Calu3 (cell line): ENCODE results near the gene PCSK7. TPM values are rescaled to one million over a fixed set of nuclear protein-coding genes. Genes with fewer than 3 reads are reported as not detected.
"Not testable (repeated sequence)": the region's sequence is repeated elsewhere in the genome, so short reads cannot be mapped to it uniquely, and the experiment has no call there.

ENCODE experiments used
- BruUV-seq: library from RNA; stranded (reverse); fragments of 400-500 nt; replicated peaks from 2 replicates; lab custom pipeline; 2021; lab: Mats Ljungman, UMichigan
- CTCF ChIA-PET: fragments of 300-600 bp; sonication (Branson Sonifier 250); formaldehyde crosslinking; loops from one replicate; lab custom pipeline; 2022; ENCODE audit warnings: antibody characterized with exemption; lab: Charles Lee
- DNase-seq: peaks from one replicate; pipeline ENCODE4 v3.0.0; 2022
- H3K27ac Mint-ChIP-seq: one replicate; pipeline ENCODE4 v1.8.0; 2022; ENCODE audit warnings: mixed read lengths; ENCODE audit not compliant: unreplicated experiment
- H3K27me3 Mint-ChIP-seq: one replicate; pipeline ENCODE4 v1.8.0; 2022; ENCODE audit warnings: mixed read lengths; ENCODE audit not compliant: unreplicated experiment
- H3K36me3 Mint-ChIP-seq: one replicate; pipeline ENCODE4 v1.8.0; 2022; ENCODE audit warnings: mild to moderate bottlenecking, moderate library complexity, mixed read lengths; ENCODE audit not compliant: insufficient read depth, unreplicated experiment
- H3K4me1 Mint-ChIP-seq: one replicate; pipeline ENCODE4 v1.8.0; 2022; ENCODE audit warnings: mild to moderate bottlenecking, low read depth, mixed read lengths; ENCODE audit not compliant: unreplicated experiment
- H3K4me3 Mint-ChIP-seq: one replicate; pipeline ENCODE4 v1.8.0; 2022; ENCODE audit warnings: mild to moderate bottlenecking, low read depth, moderate library complexity, mixed read lengths; ENCODE audit not compliant: unreplicated experiment
- H3K9me3 Mint-ChIP-seq: one replicate; pipeline ENCODE4 v1.8.0; 2022; ENCODE audit warnings: low read depth, mixed read lengths; ENCODE audit not compliant: unreplicated experiment
- CTCF ChIP-seq: fragments of 200-600 bp; IDR thresholded peaks from one replicate; pipeline ENCODE4 v1.8.0; 2022; ENCODE audit warnings: antibody characterized with exemption; ENCODE audit not compliant: unreplicated experiment
- intact Hi-C: fragments of 100-400 bp; cut with micrococcal nuclease; formaldehyde crosslinking; loops from one replicate; pipeline ENCODE4 v1.10.0; 2022; ENCODE audit not compliant: unreplicated experiment
- total RNA-seq: library from RNA; stranded (reverse); gene quantifications from 2 replicates; pipeline ENCODE4 v1.2.3, GENCODE V29; 2022

PCSK7 gene
- total RNA-seq, 1 experiment from 2014 or later: 44.3 TPM

- Mint-ChIP-seq H3K4me1 (no peaks in the 10 kb centered on the region), H3K4me3 (no peak overlapping the region), H3K9me3 (no peaks in the 10 kb centered on the region)
These were observed 41.8 kb upstream of the PCSK7 start for GRCh38 chr11:117273550-117274289.

GRCh38 chr11:117272175-117272574 lies 40.3 kb upstream of the PCSK7 start:
- H3K4me3 Mint-ChIP-seq, H3K4me1 Mint-ChIP-seq, BruUV-seq, CTCF ChIA-PET, DNase-seq, H3K27me3 Mint-ChIP-seq, H3K36me3 Mint-ChIP-seq, H3K9me3 Mint-ChIP-seq, H3K27ac Mint-ChIP-seq, intact Hi-C loops: not testable (repeated sequence)

More at GRCh38 chr11:117273550-117274289, 41.8 kb upstream of the PCSK7 start:
- no peak overlapping the region for H3K27ac Mint-ChIP-seq
- BruUV-seq: no TSS peak
- no peaks in the 10 kb centered on the region for H3K27me3 Mint-ChIP-seq
- no peak for DNase-seq
- intact Hi-C loops: no loop called here
- TF ChIP-seq CTCF: no peak
- H3K36me3 Mint-ChIP-seq: peaks cover 8% of the 10 kb centered on the region
- CTCF ChIA-PET: no interaction called here

GRCh38 chr11:117271208-117271607 lies 39.3 kb upstream of the PCSK7 start:
- Mint-ChIP-seq H3K27ac (no peak overlapping the region), H3K4me3 (no peak overlapping the region), H3K36me3 (peaks cover 14% of the 10 kb centered on the region), H3K9me3 (no peaks in the 10 kb centered on the region), H3K27me3 (no peaks in the 10 kb centered on the region), H3K4me1 (no peaks in the 10 kb centered on the region)
- no TSS peak for BruUV-seq
- CTCF ChIA-PET: no interaction called here
- intact Hi-C loops: no loop called here
- no peak for DNase-seq
- no peak for TF ChIP-seq CTCF

- TF ChIP-seq CTCF: no peak
- no peaks in the 10 kb centered on the region for H3K27me3 Mint-ChIP-seq
- peaks cover 14% of the 10 kb centered on the region for H3K36me3 Mint-ChIP-seq
- no peak overlapping the region for H3K27ac Mint-ChIP-seq
- no peaks in the 10 kb centered on the region for H3K4me1 Mint-ChIP-seq
- no peaks in the 10 kb centered on the region for H3K9me3 Mint-ChIP-seq
- H3K4me3 Mint-ChIP-seq: no peak overlapping the region
- no TSS peak for BruUV-seq
- intact Hi-C loops: no loop called here
- CTCF ChIA-PET: no interaction called here
- no peak for DNase-seq
These were observed 38.0 kb upstream of the PCSK7 start for GRCh38 chr11:117269856-117270255.

GRCh38 chr11:117265745-117266144 lies 33.9 kb upstream of the PCSK7 start:
- no peak for TF ChIP-seq CTCF
- no TSS peak for BruUV-seq
- Mint-ChIP-seq H3K9me3 (no peaks in the 10 kb centered on the region), H3K4me1 (no peaks in the 10 kb centered on the region), H3K4me3 (no peak overlapping the region), H3K27me3 (no peaks in the 10 kb centered on the region), H3K27ac (no peak overlapping the region), H3K36me3 (peaks cover 7% of the 10 kb centered on the region)
- no peak for DNase-seq
- intact Hi-C loops: no loop called here
- CTCF ChIA-PET: no interaction called here

GRCh38 chr11:117264624-117265323 lies 32.9 kb upstream of the PCSK7 start:
- CTCF ChIA-PET: interaction anchor here (0.6 kb wide), 1 partner anchor 226 kb away, joined by 3 read pairs; no protein-coding TSS in a partner anchor
- intact Hi-C loops, H3K27me3 Mint-ChIP-seq, BruUV-seq, H3K9me3 Mint-ChIP-seq, DNase-seq, H3K4me1 Mint-ChIP-seq, H3K4me3 Mint-ChIP-seq, H3K36me3 Mint-ChIP-seq, H3K27ac Mint-ChIP-seq: not testable (repeated sequence)
